Mammary epithelial cell (primary cell): ENCODE results near the gene OR4D2.

Experiments
- CTCF ChIP-seq, 2 donors: IDR thresholded peaks in 1 of 2; conservative IDR thresholded peaks in 1 of 2; 2 replicates each; pipeline ENCODE4 v1.5.1; 2011 to 2012; ENCODE audit warnings: inconsistent platforms in 2 of 2, low read length in 2 of 2, mild to moderate bottlenecking in 2 of 2, control low read depth in 1 of 2, low read depth in 1 of 2; ENCODE audit not compliant: insufficient read depth in 1 of 2; ENCODE audit errors: extremely low read depth in 1 of 2
- EZH2 ChIP-seq: IDR thresholded peaks from 2 replicates; pipeline ENCODE4 v1.6.1; 2012; ENCODE audit warnings: low read length, inconsistent platforms, borderline replicate concordance

DNA sequence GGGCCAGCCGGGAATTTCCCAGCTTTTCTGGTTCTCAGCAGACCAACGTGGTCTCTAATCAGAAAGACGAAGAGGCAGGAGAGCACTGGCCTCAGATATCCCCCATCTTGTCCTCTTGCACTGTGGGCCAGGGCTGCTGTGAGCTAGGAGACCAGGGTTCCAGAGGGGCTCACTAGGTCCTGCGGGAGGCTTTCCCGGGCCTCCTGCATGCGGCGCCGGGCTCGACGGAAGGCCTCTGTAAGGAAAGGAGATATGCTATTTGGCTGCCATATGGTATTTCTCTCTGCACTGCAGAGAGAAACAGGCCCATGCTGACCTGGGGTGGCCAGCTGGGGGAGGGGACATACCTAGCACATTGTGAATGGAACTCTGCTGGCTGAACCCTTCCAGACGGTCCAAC, 39.2 kb downstream of the OR4D2 start:
- no peak for TF ChIP-seq CTCF (conservative IDR thresholded peaks at IDR 0.05 in 1 of 2, IDR thresholded peaks at IDR 0.05 in 1 of 2; ENCODE audit: extremely low read depth in 1 of 2, insufficient read depth in 1 of 2, low read depth in 1 of 2, low read length in 2 of 2)
- no peak for TF ChIP-seq EZH2
